Osteocyte (in vitro differentiated cells): ENCODE measurements around the gene EXOC6. TPM values are rescaled to one million over a fixed set of nuclear protein-coding genes. Genes with fewer than 3 reads are reported as not detected.

Experiments used
- DNase-seq: peaks from one replicate; pipeline ENCODE4 v3.0.0; 2021; ENCODE audit warnings: mixed read lengths; ENCODE audit not compliant: unreplicated experiment; ENCODE audit errors: extremely low spot score
- H3K27ac Mint-ChIP-seq: one replicate; pipeline ENCODE4 v1.8.0; 2021; ENCODE audit warnings: mild to moderate bottlenecking, mixed read lengths; ENCODE audit not compliant: unreplicated experiment
- H3K27me3 Mint-ChIP-seq: one replicate; pipeline ENCODE4 v1.8.0; 2021; ENCODE audit warnings: mixed read lengths; ENCODE audit not compliant: unreplicated experiment
- H3K36me3 Mint-ChIP-seq: one replicate; pipeline ENCODE4 v1.8.0; 2021; ENCODE audit warnings: mixed read lengths; ENCODE audit not compliant: unreplicated experiment
- H3K4me1 Mint-ChIP-seq: one replicate; pipeline ENCODE4 v1.8.0; 2021; ENCODE audit warnings: mixed read lengths; ENCODE audit not compliant: unreplicated experiment
- H3K4me3 Mint-ChIP-seq: one replicate; pipeline ENCODE4 v1.8.0; 2021; ENCODE audit warnings: mild to moderate bottlenecking, moderate library complexity, mixed read lengths; ENCODE audit not compliant: unreplicated experiment
- H3K9me3 Mint-ChIP-seq: one replicate; pipeline ENCODE4 v1.8.0; 2021; ENCODE audit warnings: mixed read lengths; ENCODE audit not compliant: unreplicated experiment
- CTCF ChIP-seq: fragments of 200-600 bp; sonication (generic); IDR thresholded peaks from 2 replicates; pipeline ENCODE4 v1.5.0; 2021; ENCODE audit warnings: antibody characterized with exemption, mild to moderate bottlenecking, moderate library complexity
- total RNA-seq: library from RNA; stranded (reverse); gene quantifications from 2 replicates; pipeline ENCODE4 v1.2.1, GENCODE V29; 2021

The EXOC6 gene
- total RNA-seq, 1 donor from 2014 or later: 8.5 TPM

DNA sequence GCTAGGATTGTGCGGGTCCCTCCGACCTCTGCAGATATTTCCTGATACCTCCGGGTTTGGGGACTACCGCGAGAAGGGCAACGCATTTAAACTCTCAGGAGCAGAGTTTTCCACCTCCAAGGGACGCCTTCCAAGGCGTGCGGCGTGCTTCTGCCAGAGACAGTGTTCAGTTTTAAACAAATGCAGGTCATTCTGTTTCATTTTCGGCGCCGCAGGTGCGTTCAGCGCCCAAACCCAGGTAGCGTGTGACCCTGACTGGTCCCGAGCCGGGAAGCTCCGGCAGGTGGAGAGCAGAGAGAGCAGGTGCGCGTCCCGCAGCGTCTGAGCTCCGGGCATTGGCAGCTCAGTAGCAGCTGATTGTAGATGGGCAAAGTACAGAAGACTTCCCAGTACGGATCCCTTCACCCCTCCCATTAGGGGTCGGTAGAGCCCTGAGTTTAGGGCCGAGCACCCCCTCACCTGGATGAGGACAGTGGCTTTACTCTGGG, 223.9 kb downstream of the EXOC6 start:
- H3K36me3 Mint-ChIP-seq: no peaks in the 10 kb centered on the region
- DNase-seq: no peak
- no peak for TF ChIP-seq CTCF
- peaks cover 45% of the 10 kb centered on the region for H3K4me1 Mint-ChIP-seq
- H3K27ac Mint-ChIP-seq: no peak overlapping the region
- H3K9me3 Mint-ChIP-seq: no peaks in the 10 kb centered on the region
- H3K27me3 Mint-ChIP-seq: peaks cover 77% of the 10 kb centered on the region
- H3K4me3 Mint-ChIP-seq: peak overlapping the region; percentile 74

DNA sequence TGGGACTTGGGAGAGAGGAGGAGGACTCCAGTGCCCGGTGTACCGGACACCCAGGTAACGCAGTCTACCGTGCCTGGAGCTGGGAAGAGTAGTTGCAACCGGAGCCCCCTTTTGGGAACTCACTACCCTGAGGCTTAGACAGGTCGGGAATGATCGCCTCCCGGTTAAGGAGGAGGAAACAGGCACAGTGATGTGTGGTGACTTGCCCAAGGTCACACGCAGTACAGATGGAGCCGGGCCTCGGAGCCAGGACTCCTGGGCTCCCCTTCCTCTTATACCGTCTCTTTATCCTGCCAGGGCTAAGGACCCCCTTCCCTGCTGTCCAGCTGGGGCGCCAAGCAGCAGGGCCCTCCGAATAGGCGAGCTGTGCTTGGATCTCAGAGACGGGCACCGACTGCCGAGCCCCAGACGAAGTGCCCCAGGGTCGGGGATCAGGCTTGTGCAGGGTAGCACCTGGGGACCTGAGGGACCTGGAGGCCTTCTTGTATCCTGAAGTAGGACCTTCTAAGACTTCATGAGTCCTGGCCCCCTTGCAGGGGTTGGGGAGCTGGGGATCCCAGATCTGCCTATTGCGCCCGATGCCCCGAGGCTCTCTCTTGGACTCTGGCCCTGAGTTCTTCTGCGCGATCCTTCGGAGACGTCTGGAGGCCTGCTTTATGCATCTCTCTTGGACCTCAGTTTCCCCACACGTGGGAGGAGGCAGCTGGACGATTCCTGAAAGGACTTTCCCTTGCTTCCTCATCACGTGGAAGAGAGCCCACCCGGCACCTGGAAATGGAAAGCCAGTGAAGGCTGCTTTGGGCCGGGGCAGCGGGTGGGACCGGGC, 224.6 kb downstream of the EXOC6 start:
- Mint-ChIP-seq H3K27me3 (peaks cover 73% of the 10 kb centered on the region), H3K4me1 (peaks cover 41% of the 10 kb centered on the region), H3K9me3 (no peaks in the 10 kb centered on the region), H3K36me3 (no peaks in the 10 kb centered on the region), H3K27ac (no peak overlapping the region), H3K4me3 (peak overlapping the region; percentile 74)
- TF ChIP-seq CTCF: no peak
- DNase-seq: no peak

DNA sequence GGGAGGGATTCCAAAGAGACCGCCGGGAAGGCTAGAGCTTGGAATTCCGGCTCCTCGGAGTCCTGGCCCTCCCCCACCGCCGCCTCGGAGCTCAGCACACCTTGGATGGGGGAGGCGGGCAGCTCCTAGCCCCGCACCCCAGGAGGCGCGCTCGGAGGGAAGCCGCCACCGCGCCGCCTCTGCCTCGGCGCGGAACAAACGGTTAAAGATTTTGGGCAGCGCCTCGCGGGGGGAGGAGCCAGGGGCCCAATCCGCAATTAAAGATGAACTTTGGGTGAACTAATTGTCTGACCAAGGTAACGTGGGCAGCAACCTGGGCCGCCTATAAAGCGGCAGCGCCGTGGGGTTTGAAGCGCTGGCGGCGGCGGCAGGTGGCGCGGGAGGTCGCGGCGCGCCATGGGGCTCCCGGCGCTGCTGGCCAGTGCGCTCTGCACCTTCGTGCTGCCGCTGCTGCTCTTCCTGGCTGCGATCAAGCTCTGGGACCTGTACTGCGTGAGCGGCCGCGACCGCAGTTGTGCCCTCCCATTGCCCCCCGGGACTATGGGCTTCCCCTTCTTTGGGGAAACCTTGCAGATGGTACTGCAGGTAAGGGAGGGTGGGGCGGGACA, 225.3 kb downstream of the EXOC6 start, which contains the start of gene CYP26A1:
CYP26A1 (plus strand) TSS at position 355 of the 608 bp plus-strand sequence; CDS start at position 397, 42 bp downstream.
- Mint-ChIP-seq H3K27ac (no peak within 1 kb of the TSS), H3K4me1 (peaks cover 33% of the 10 kb centered on the region), H3K9me3 (no peaks in the 10 kb centered on the region), H3K4me3 (peak within 1 kb of the TSS; percentile 74), H3K36me3 (no peaks in the 10 kb centered on the region), H3K27me3 (peaks cover 65% of the 10 kb centered on the region)
- DNase-seq: no peak
- no peak for TF ChIP-seq CTCF

DNA sequence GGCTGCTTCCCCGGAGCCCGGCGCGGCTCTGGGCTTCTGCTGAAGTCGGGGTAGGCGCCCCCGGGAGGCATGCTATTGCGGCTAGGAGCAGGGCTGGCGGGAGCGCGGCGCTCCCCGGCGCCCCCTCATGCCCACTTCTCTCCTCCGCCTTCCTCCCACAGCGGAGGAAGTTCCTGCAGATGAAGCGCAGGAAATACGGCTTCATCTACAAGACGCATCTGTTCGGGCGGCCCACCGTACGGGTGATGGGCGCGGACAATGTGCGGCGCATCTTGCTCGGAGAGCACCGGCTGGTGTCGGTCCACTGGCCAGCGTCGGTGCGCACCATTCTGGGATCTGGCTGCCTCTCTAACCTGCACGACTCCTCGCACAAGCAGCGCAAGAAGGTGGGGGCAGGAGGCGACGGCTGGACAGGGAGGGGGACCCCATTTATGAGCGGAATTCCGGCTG, 225.9 kb downstream of the EXOC6 start:
- Mint-ChIP-seq H3K27ac (no peak overlapping the region), H3K9me3 (no peaks in the 10 kb centered on the region), H3K4me3 (peak overlapping the region; percentile 74), H3K4me1 (peaks cover 31% of the 10 kb centered on the region), H3K27me3 (peaks cover 60% of the 10 kb centered on the region), H3K36me3 (no peaks in the 10 kb centered on the region)
- peak; percentile 47 for TF ChIP-seq CTCF
- DNase-seq: no peak
